IPS DF 4.7 (cell line): ENCODE results near the gene SERTAD2.

ENCODE experiments used
- DNase-seq: peaks from one replicate; pipeline ENCODE4 v3.0.0-alpha.2; 2013; ENCODE audit warnings: low spot score; ENCODE audit errors: extremely low read depth

SERTAD2 gene

GRCh38 chr2:64609227-64609941 is 44.3 kb downstream of the SERTAD2 start:
- DNase-seq: no peak

DNA sequence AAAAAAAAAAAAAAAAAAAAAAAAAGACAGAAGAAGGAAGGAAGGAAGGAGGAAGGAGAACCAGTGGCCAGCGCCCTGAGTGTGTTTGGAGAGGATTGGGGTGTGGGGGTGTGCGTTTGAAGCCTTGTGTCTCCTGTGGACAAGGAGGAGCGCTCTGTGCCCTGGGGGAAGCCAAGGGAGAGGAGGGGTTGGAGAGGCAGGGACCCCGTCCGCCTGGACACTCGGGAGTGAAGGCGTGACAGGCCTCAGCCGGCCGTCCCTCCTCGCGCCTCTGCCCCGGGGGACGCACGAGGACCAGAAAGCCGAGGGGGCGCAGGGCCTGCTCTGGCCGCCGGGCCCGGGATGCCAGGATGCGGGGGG is 44.9 kb downstream of the SERTAD2 start:
- DNase-seq: no peak

DNA sequence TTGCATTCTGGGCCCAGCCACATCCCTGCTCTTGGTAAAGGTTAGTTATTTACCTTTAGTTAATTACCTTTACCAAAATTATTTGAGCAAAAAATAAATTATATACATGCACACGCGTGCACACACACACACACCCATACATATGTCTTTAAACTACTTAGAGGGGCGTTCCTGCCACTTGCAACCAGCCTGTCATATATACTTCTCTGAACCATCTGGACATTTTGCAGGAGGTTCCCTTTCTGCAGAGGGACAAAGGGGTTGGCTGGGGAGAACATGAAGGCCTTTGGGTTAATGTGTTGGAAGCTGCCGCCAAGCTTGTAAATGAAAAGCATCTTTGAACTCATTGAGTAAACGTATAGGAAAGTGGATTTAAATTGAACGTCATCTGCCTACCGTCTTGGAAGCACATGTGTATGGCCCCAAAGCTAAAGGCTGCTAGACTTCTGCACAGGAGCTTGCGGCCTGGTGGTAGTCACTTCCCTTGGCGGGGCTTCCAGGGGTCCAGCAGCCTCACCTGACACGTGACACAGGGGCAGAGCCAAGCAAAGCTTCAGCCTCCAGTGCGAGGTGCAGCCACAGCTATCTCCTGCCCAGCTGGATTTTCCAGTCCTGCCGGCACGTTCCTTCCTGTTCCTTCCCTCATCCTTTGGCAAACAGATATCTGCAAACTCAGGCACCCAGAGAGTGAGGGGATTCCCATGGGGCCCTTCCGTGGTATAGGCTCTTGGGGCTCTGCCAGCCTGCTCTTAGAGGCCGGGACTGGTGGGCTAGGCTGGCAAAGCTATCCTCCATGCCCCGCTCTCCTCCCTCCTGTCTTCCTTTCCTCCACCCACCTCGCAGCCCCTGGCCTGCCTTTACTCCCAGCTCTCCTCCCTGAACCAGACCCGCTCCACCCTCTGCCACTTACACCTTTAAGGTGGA is 46.1 kb downstream of the SERTAD2 start:
- DNase-seq: no peak

- no peak for DNase-seq
Measured at GRCh38 chr2:64606479-64607363, 47.0 kb downstream of the SERTAD2 start.

DNA sequence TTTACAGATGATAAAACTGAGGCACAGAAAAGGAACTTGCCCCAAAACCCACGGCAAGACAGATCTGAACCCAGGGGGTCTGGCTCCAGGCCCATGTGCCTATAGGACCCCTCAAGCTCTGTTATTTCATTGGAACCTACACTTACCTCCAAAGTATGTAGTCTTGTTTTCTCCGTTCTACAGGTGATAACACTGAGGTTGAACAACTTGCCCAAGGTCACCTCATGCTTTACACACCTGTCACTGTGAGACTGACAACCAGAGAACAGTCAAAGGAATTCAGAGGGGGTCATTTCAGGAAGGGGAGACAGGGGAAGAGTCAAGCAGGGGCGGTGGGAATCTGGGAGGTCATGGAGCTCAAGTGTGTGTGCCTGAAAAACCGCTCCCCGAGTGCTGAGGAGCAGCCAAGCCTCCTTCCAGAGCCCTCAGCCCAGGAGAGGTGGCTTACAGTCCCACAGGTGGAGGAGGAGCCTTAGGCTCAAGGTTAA is 47.7 kb downstream of the SERTAD2 start:
- no peak for DNase-seq

GRCh38 chr2:64605026-64605471 is 48.7 kb downstream of the SERTAD2 start:
- no peak for DNase-seq

- no peak for DNase-seq
Measured at GRCh38 chr2:64604155-64604554, 49.6 kb downstream of the SERTAD2 start.

DNA sequence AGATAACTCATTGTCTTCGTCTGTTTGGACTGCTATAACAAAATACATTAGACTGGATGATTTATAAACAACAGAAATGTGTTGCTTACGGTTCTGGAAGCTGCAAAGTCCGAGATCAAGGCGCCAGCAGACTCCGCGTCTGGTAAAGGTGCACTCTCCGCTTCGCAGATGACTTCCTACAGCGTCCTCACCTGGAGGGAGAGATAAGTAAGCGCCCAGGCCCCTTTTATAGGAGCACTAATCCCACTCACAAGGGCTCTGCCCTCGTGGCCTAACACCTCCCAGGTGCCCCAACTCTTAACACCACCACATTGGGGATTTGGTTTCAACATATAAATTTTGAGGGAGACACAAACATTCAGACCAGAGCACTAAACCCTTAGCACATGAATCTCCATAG is 51.3 kb downstream of the SERTAD2 start:
- no peak for DNase-seq

GRCh38 chr2:64601785-64602391 is 51.8 kb downstream of the SERTAD2 start:
- no peak for DNase-seq

DNA sequence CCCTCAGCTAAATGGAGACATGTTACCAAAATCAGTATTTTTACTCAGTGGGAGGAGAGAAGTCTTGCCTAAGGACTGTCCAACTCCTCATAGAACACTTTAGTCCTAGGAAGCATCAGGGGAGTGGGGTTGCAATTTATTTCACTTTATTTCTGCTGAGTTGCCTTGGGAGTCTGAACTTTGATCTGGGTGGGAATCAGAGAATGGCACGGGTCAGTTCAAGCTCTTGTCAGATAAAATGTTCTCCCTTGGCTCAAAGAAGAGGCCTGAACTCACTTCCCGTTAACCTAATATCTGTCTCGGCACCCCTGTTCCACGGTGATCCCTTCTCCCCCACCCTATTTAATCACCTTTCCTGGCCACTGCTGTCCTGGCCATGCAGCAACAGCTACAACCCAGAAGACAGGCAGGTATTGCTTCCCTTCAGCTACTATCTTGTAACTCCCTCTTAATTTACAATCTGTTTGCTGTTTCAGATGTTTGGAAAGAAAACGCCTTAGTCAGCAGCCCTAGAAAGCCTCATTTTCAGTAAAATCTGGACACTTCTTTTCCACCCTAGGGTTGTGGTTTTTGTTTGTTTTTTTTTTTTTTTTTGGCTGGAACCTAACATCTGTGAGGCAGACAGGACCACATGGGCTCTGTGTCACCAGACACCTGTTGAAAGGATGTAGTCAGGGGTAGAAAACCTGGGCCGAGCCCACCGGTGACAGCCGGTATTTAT is 52.5 kb downstream of the SERTAD2 start:
- no peak for DNase-seq

- DNase-seq: no peak
Measured at GRCh38 chr2:64599469-64599868, 54.2 kb downstream of the SERTAD2 start.

- no peak for DNase-seq
Measured at GRCh38 chr2:64598226-64598625, 55.5 kb downstream of the SERTAD2 start.

GRCh38 chr2:64595397-64596176 is 58.1 kb downstream of the SERTAD2 start:
- no peak for DNase-seq

GRCh38 chr2:64594226-64594989 is 59.3 kb downstream of the SERTAD2 start:
- DNase-seq: no peak

DNA sequence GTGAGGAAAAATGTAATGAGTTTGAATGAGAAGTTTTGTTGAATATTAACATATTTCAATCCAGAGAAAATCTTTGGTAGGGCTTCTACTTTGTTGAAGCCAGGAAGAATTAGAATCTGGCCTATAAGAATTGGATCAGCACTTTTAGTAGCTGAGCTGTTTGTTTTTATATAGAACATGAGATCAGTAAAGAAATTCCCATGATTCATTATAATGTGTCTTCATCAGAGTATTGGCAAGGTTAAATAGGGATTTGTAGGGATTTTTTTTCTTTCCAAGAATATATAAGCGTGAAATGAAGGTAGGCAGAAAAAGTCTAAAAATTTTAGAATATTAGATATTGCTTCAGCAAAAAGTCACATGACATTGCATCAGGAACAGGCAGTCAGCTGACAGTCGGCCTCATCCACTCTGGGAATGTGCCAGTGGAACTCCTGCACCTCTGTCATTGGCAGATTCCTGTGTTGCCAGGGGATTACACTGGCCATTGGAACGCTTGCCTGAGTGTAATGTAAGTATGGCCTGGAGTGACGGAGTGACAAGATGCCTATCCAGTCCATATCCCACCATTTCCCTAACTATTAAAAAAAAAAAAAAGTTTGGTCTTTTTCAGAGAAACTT is 60.6 kb downstream of the SERTAD2 start:
- no peak for DNase-seq

DNA sequence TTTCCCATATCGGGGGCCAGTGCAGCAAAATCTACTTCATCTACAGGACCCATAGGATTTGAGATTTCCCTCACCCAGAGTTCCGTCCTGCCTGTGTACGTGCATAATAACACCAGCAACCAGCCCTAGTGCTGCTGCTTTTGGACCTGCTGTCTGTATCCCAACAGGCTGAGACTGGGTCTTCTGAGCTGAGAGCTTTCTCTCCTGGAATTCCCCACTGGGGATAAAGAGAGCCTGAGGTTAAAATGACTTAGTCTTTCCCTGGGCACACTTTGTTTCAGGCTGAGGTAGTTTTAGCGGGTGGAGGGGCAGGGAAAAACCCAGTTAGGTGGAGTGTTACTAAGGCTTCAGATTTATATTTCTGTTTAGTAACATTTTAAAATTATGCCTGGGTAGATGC is 62.5 kb downstream of the SERTAD2 start:
- DNase-seq: no peak

- no peak for DNase-seq
Measured at GRCh38 chr2:64587561-64587960, 66.2 kb downstream of the SERTAD2 start.

- DNase-seq: no peak
Measured at GRCh38 chr2:64586883-64587481, 66.7 kb downstream of the SERTAD2 start.
